ENCODE data around the gene ST3GAL2.

GRCh38 chr16:70442344-70442743 is 3.4 kb upstream of the ST3GAL2 start:
- no peak for TF ChIP-seq CTCF (IDR thresholded peaks at IDR 0.05)
- no peak for TF ChIP-seq POLR2A (IDR thresholded peaks at IDR 0.05)
- TF ChIP-seq POLR2AphosphoS5 (IDR thresholded peaks at IDR 0.05): no peak
- TF ChIP-seq EP300 (IDR thresholded peaks at IDR 0.05): no peak

All from suprapubic skin (tissue), 4 donors.